GM06990 (cell line): Measurements from ENCODE around the gene MT2A.
"Not testable (repeated sequence)": the region's sequence is repeated elsewhere in the genome, so short reads cannot be mapped to it uniquely, and the experiment has no call there.

Source experiments
- DNase-seq: peaks from one replicate; pipeline ENCODE4 v3.0.0-alpha.2; 2011; ENCODE audit not compliant: insufficient read length; ENCODE audit errors: extremely low read depth
- H3K27me3 ChIP-seq: replicated peaks from 2 replicates; pipeline ENCODE4 v1.6.0; 2011; ENCODE audit warnings: low read length; ENCODE audit not compliant: control insufficient read depth, insufficient read depth
- H3K36me3 ChIP-seq: 2 replicates; pipeline ENCODE4 v1.5.1; 2011; ENCODE audit warnings: low read length; ENCODE audit not compliant: control insufficient read depth, insufficient read depth
- H3K4me3 ChIP-seq: replicated peaks from 2 replicates; pipeline ENCODE4 v1.5.1; 2011; ENCODE audit warnings: low read depth, mild to moderate bottlenecking, control low read depth, low read length
- CTCF ChIP-seq: IDR thresholded peaks from 2 replicates; pipeline ENCODE4 v1.5.1; 2011; ENCODE audit warnings: low read length, control low read depth, mild to moderate bottlenecking, inconsistent platforms; ENCODE audit not compliant: insufficient read depth, poor library complexity, severe bottlenecking

MT2A gene

GRCh38 chr16:56569971-56570370 is 38.4 kb upstream of the MT2A start:
- Histone ChIP-seq H3K27me3 (no peaks in the 10 kb centered on the region), H3K4me3 (no peak overlapping the region)

GRCh38 chr16:56571525-56571924 is 36.9 kb upstream of the MT2A start:
- H3K36me3 ChIP-seq = no peaks in the 10 kb centered on the region
- no peak overlapping the region for H3K4me3 ChIP-seq
- H3K27me3 ChIP-seq = no peaks in the 10 kb centered on the region; the same call in 1 of the 2 replicates
- DNase-seq = no peak
- TF ChIP-seq CTCF = no peak

More at GRCh38 chr16:56569971-56570370, 38.4 kb upstream of the MT2A start:
- no peaks in the 10 kb centered on the region for H3K36me3 ChIP-seq
- TF ChIP-seq CTCF = no peak
- no peak for DNase-seq

GRCh38 chr16:56574625-56575024 is 33.8 kb upstream of the MT2A start:
- Histone ChIP-seq H3K36me3 (no peaks in the 10 kb centered on the region), H3K4me3 (no peak overlapping the region), H3K27me3 (no peaks in the 10 kb centered on the region; the same call in 1 of the 2 replicates)
- no peak for TF ChIP-seq CTCF
- DNase-seq = no peak

- Histone ChIP-seq H3K27me3 (no peaks in the 10 kb centered on the region; the same call in 1 of the 2 replicates), H3K4me3 (no peak overlapping the region), H3K36me3 (no peaks in the 10 kb centered on the region)
- TF ChIP-seq CTCF = peak; percentile 93
- DNase-seq = peak; percentile 66
Measured at GRCh38 chr16:56576585-56577299, 31.6 kb upstream of the MT2A start.

GRCh38 chr16:56577300-56577625 is 31.1 kb upstream of the MT2A start:
- H3K36me3 ChIP-seq = no peaks in the 10 kb centered on the region
- no peak for TF ChIP-seq CTCF
- DNase-seq = no peak
- no peak overlapping the region for H3K4me3 ChIP-seq
- no peaks in the 10 kb centered on the region; the same call in 1 of the 2 replicates for H3K27me3 ChIP-seq

GRCh38 chr16:56580391-56581048 is 27.9 kb upstream of the MT2A start:
- DNase-seq = no peak
- no peak for TF ChIP-seq CTCF
- no peak overlapping the region for H3K4me3 ChIP-seq
- H3K36me3 ChIP-seq = no peaks in the 10 kb centered on the region
- no peaks in the 10 kb centered on the region; the same call in 1 of the 2 replicates for H3K27me3 ChIP-seq

GRCh38 chr16:56582911-56583310 is 25.5 kb upstream of the MT2A start:
- DNase-seq, H3K4me3 ChIP-seq, H3K27me3 ChIP-seq, H3K36me3 ChIP-seq: not testable (repeated sequence)
